Measurements from ENCODE around the gene ABHD12.
"Not testable (repeated sequence)": the region's sequence is repeated elsewhere in the genome, so short reads cannot be mapped to it uniquely, and the experiment has no call there.

The ABHD12 gene

DNA sequence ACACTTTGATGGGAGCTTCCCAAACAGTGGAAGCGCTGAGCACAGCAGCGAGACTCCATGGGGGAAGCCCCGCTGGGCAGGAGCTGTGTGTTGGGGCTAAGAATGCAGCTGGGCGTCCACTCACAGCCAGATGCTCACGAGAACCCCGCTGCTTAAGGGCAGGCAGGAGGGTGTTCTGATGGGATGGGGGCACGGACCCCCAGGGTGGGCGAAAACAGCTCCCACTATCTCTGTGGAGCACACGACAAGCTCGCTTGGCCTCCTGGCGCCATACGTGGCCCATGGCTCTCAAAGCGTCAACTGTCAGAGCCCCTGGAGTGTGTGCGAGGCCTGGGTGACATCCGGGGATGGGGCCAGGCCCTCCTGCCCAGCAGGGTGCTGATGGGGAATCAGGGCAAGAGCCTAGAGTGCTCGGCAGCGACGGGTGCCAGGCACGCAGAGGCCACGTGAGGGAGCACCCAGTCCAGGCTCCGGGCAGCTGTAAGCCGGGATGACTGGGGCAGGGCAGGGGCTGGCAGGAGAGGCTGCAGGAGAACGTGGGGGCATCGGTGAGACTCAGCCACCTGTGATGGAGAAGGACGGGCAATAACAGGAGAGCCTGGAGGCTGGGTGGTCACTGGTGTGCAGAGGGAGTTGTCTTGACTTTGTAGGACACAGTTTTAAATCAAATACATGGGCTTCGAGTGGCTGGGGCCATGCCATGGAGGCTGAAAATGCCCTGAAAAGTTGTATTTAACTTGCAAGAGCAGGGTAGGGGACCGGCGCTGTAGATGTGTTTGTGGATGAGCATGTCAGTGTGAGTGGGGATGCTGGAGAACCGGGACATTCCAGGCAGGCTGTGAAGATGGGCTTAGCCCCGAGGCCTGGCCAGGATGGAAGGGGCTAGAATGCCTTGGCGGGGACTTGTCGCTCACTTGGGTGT lies 115.5 kb downstream of the ABHD12 start:
- DNase-seq, result no peak

DNA sequence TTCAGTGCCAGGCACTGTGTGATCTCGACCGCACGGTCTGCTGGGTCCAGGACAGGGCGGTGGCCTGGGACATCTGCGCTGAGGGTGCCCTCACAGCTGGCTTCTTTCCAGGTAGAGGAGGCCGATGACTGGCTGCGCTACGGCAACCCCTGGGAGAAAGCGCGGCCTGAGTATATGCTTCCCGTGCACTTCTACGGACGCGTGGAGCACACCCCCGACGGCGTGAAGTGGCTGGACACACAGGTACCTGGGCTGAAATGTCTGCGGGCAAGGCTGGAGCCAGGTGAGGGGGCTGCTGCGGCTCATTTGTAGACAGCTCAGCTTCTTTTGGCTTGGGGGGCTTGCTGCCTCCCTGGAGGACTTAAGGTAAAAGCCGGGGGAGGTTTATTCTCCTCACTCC lies 116.2 kb downstream of the ABHD12 start:
- DNase-seq, result no peak

DNA sequence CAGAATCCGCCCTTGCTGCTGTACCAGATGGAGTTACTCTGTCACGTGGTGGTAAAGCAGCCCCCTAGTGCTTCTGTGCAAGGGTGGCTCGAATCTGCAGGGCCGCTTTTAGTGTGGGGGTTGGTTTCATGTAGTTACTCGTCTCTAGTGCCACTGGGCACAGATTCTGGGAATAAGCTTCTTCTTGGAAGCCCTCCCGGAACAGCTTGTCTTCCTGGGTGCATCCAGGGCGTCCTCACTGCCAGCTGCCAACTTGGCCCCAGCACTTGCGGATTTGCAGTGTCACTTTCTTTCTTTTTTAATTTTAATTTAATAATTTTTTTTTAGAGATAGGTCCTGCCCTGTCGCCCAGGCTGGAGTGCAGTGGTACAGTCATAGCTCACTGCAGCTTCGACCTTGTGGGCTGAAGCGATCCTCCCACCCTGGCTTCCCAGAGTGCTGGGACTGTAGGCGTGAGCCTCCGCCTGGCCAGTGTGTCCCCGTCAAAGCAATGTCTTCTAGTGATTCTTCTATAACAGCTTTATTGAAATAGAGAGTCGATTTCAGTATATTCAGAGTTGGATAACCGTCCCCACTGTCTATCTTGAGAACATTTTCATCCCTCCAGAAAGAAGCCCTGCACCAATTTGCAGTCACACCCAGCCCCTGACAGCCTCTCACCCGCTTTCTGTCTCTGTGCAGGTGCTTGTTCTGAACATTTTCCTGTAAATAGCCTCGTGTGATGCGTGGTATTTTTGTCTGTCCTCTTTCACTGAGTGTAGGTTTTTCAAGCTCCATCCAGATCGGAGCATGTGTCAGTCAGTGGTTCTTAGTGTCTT lies 116.9 kb downstream of the ABHD12 start:
- no peak for DNase-seq

DNA sequence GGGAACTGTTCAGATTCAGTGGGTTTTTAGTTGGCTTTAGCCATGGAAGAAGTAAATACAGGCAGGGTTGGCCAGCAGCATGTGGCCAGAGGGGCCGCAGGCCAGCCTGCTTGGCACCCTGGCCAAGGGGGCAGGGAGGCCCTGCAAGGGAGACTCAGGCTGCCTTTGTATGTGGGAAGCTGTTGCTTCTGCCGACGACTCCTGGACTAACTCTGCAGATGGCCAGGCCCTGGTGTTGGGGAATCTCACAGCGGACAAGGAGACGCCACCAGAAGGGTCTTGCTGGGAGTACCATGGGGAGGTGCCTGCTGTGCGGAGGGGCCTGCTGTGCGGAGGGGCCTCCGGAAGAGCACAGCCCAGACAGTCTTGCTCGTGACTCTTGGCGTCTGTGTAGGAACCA lies 117.6 kb downstream of the ABHD12 start:
- DNase-seq, result no peak

DNA sequence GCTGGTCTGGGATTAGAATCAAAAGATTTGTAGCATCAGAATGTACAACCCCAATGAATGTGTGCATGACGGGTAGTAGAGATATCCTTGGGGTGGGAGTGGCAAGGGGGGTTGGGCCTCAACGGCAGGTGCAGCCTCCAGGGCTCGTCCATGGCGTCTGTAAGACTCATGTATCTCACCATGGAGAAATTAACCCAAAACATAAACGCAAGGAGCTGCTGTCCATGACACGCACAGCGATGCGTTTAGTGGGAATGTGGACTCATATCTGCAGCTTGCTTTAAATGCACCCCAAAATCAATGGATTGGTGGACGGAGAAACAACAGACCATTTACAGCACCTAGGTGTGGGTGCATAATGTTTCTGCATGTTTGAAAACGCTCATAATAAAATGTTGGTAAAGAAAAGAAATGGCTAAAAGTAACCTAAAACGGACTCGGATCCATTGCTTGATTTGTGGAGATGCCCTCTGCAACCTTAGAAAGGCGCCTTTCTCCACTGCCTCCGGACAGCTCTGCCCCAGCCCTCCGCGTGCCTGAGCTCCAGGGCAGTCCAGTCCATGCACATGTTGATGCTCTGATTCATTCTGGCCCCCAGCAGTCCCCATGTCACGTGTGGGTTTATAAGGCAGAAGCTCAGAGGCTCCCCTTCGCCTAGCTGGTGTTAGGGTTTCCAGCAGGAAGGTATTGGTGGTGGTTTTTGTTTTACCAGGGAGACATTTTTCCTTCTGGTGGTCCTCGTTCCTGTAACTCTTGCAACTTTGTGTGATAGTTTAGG lies 118.2 kb downstream of the ABHD12 start:
- DNase-seq, result no peak

DNA sequence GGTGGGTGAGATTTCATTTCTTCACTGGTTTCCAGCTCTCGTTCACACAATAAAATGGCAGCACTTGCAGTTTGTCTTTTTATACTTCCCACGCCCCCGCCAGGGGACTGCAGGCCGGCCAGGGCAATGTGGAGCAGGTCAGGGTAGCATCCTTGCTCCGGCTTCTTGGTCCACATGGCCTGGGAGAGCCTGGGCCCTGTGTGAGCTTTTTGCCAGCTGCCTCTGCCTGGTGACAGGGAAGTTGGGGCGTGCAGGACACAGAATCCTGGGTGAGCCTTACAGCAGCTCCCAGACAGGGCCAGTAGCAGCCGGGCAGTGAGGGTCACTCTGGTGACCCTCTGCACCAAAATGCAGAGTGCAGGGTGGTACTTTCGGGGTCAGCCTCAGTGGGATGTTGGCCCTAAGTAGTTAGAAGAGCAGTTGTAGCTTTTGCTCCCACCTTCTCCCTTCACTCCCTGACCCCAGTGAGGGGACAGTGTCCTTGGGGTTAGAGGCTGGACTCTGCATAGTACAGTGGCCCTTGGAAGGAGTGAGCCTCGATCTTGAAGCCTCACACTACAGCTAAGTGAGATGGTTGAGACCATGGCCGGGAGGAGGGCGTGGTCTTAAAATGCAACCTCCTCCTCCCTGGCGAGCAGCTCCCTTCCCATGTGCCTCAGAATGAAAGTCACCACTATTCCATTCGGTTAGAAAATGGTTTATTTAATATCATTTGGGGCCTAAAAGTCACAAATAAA lies 119.0 kb downstream of the ABHD12 start:
- no peak for DNase-seq

DNA sequence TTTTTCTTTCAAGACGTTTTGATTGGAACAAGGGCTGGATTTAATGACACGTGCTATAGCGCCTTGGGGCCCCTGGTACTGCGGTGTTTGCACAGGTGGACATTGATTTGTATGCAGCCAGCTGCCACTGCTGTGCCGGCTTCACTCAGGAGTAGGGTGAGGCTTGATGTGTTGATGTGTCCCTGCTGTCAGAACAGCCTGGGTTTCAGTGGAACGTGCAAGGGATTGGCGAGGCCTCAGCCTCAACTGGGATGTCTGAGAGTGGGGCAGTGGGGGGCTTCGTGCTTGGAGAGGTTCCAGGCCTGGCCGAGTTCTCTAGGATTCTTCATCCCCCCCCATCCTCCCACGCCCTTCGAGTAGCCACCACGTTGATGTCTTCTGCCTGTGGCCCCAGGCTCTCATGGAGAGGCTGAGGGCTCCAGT lies 119.8 kb downstream of the ABHD12 start:
- no peak for DNase-seq

DNA sequence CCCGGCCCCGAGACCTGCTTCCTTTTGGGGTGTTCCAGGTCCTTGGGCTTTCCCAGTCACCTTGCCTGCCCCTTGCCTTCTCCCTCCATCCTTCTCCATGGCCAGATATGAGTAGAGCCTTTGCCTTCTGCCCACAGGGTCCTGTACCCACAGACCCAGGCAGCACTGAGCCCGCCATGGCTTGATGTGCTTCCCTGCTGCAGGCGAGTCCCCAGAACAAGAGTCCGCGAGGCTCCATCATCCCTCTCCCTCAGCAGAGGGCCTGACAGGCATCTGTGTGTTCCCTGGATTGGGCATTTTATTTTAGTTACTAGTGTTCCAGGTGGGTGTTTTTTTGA lies 120.8 kb downstream of the ABHD12 start:
- no peak for DNase-seq

DNA sequence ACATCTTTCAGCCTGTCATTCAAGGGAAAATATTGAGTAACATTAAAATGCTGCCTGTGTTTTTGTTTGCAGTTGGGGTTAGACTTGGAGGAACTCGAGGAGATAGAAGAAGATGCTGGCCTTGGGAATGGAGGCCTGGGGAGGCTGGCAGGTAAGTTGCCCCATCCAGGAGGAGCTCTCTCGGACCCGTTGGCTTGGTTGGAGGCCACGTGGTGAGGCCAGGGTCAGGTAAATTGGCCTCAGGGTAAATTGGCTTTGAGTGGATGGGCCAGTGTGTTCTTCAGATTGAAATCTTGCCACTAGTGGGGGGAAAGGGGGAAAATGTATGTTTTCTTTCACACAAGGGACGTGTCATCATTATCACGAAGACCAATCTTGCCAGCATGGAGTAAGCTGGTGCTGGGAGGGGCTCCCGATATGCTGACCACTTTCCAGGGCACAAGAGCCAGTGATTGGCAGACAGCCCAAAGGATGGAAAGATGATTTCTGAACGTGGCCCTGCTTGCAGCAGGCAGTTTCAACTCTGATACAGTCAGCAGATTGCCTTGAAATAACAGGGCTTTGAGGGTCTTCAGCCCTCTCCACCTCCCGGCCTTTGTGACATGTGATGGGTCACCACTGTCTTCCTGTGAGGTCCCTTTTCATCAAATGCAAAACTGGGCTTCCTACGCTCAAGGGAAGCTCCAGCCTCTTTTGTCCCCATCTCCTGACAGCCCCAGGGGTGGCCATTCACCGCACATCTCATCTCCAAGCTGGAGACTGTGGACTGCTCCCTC lies 121.4 kb downstream of the ABHD12 start:
- DNase-seq, result no peak

DNA sequence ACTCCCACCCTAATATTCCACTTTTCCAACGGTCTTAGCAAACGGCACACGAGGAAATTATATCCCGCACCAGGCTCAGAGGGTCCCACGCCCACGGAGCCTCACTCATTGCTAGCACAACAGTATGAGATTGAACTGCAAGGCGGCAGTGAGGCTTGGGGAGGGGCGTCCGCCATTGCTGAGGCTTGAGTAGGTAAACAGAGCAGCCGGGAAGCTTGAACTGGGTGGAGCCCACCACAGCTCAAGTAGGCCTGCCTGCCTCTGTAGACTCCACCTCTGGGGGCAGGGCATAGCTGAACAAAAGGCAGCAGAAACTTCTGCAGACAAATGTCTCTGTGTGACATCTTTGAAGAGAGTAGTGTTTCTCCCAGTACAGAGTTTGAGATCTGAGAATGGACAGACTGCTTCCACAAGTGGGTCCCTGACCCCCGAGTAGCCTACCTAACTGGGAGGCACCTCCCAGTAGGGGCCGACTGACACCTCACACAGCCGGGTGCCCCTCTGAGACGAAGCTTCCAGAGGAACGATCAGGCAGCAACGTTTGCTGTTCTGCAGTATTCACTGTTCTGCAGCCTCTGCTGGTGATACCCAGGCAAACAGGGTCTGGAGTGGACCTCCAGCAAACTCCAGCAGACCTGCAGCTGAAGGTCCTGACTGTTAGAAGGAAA lies 129.7 kb downstream of the ABHD12 start:
- DNase-seq, result not testable (repeated sequence)

DNA sequence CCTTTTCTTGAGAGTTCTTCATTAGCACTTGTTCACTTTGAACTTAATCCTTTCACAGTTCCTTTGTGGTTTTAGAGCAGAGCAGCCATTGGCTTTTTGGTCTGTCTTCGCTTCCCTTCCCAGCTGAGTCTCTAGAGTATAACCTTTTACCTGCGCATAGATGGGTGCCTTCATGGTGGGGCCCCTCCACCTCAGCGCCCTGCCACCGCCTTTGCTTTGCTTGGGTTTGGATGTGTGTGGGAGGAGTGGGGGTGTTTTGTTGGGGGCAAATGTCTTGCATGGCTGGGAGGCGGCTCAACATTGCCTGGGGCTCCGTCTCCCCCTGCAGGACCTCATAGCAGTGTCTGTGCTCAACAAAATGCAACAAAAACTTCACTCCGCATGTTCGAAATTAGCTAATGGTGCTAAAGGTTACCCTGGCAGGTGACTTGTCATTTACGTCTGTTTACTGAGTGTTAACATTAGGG lies 130.8 kb downstream of the ABHD12 start:
- DNase-seq, result no peak

DNA sequence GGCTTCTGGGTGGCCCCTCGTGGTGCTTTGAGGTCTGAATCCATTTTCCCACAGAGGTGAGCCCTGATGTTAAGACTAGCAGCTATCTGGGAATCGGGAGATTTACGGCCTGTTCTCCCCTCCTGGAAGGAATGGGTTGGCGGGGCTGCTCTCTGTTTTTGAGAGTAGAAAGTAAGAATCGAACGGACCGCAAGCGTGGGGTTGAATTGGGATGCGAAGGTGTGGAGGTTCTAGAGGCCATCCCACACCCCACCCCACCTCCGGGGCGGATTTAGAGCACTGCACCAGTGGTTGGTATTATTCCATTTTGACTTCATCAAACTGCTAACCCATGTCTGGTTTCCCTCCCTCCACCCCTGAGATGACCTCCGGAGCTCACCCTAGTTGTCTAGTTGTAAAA lies 131.3 kb downstream of the ABHD12 start:
- DNase-seq, result no peak

DNA sequence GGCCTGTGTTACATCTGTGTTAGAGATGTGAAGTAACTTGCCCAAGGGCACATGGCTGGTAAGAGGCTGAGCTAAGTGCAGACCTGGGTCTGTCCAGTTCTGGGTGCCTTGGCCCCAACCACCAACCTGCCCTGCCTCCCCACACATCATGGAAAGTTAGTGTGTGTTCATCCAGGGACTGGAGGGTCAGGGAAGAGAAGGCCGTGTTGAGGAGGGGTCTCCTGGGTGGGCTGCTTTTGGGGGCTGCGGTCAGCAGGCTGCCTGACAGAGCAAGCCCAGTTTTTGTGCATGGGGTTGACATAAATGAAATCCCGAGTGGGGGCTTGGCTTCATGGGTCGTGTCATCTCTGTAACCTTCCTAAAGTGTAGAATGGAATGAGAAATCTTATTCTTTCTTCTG lies 131.8 kb downstream of the ABHD12 start:
- DNase-seq, result no peak

DNA sequence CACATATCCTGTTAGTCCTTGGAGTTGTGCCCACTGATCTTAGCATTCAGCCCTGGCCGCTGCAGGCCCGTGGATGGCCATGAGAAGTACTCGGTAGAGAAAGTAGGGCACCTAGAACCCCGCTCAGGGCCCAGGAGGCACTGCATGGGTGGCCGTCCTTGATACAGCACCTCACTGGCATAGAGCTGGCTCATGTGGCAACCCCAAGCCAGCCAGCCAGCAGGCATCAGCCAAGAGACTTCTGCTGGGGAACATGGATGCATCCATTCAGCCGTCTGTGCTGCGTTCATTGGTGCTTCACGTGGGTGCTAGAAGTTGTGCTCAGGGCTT lies 132.2 kb downstream of the ABHD12 start:
- no peak for DNase-seq

DNA sequence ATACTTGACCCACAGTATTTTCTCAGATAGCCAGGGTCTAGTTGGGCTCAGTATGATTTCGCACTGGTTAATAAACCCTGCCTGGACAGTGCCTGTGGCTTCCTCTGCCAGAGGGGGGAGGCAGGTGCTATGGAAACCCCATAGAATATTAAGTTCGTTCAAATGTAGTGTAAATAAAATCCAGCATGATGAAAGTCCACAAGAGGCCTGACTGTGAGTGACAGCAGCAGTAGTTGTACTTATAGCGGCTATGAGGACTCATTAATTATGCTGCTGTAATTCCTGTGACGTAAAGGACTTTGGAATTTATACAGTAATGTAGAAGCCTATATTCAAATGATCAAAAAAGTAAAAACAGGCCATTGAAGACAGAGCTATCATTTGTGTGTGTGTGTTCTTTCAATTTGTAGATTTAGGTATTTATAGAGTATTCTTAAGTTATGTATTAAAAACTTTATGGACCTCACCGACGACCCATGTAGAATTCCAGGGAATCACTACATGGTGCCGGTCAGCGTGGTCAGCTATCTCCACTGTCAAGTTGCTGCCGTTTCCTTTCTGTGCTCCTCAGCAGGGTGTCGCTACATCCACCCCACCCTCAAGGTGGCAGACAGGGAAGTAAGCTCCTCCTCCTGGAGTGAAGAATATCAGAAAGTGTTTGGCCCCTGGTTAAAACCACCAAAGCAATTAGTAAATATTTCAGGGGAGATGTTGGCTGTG lies 132.7 kb downstream of the ABHD12 start:
- DNase-seq, result no peak

DNA sequence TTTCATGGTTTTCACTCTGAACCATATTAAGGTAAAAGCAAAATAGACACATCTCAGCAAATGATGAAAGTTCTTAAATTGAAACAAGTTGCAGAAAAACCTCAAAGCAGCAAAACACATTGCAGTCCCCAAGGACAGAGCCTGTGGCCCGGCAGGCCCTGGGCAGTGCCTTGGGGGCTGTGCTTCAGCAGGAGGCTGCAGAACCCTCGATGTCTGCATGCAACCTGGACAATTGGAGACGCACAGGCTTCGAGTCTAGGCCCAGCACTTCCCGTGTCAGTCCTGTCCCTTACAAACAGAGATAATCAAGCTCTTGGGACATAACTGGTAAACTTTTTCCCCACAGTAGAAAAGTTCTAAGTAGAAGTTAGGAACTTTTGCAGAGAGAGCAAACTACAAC lies 133.5 kb downstream of the ABHD12 start:
- no peak for DNase-seq

DNA sequence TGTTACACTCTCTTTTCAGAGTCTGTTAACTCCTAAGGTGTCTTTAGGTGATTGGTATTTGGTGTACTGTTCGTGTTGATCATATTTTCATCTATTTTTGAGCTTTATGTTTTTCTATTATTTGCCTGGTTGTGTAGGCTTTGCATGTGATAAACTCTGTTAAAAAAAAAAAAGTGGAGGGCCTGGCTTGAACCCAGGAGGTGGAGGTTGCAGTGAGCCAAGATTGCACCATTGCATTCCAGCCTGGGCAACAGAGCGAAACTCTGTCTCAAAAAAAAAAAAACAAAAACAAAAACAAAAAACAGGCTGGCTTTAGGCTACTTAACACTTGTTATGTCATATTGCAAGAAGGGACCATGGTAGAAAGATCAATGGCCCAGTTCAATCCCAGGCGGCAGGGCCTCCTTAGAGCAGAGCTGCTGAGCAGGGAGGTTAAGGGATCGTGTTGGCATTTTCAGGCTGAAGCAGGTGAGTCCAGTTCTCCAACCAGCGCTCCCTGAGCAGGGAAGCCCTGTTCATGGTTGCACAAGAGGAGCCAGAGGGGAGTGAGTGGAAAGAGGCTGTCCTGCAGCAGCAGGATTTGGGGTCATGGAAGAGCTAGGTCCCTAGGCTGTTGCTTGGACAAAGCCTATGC lies 134.3 kb downstream of the ABHD12 start:
- DNase-seq, result no peak

DNA sequence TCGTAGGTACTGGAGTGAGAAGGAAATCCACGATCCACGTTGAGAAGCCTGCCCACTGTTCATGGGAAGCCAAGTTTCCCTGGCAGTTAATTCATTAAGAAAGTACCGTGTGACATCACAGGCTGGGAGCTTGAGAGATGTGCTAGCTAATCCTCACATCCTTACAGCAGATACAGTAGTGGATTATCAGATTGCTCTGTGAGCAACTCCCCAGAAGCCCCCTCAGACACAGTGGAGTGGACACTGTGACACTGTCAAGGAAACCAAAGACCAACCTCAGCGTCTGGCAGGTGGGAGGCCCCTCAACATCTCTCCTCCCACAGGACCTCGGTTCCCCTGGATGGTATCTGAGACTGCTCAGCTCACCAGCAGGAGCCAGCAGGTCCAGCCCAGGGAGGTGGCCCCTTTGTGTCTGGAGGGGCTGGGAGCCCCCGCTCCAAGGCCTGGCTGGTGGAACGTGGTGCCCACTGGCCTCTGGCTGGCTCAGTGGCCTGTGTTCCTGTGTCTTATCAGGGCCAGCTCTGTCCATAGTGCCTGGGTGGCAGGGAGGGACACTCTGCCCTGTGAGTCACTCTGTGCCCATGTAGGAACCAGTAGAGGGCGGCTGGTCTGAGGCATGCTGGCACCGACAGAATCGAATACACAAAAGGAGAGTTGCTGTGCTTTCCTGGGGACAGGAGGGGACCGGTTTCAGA lies 135.5 kb downstream of the ABHD12 start:
- no peak for DNase-seq

DNA sequence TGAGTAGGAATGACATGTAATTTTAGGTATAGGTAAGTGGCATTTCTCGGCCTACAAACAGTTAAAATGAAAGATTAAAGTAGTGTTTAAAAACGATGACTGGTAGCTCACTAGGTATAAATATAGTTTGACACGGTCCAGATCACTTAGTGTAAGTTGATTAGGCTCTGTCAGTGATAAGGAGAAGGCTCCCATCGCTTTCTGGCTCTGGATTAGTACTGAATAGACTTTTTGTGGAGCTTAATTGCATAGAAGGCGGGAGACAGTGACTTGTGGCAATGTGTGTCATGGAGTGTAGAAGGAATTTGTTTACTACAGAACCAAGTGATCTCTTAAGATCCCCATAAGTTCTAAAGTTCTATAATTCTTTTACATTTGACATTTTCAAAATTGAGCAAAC lies 136.1 kb downstream of the ABHD12 start:
- no peak for DNase-seq

All from AML-193 (cell line).